Neural cell (in vitro differentiated cells): Measurements from ENCODE around the gene AGBL4.

Experiments
- POLR2AphosphoS5 ChIP-seq: IDR thresholded peaks from 2 replicates; pipeline ENCODE4 v1.6.1; 2012
- TAF1 ChIP-seq: IDR thresholded peaks from 2 replicates; pipeline ENCODE4 v1.6.1; 2012; ENCODE audit warnings: low read depth
- TF ChIP-seq, protein P1 (sequence below): fragments of 450-650 bp; IDR thresholded peaks from 2 replicates; pipeline ENCODE4 v1.5.1; 2014; ENCODE audit warnings: antibody characterized with exemption, mild to moderate bottlenecking, moderate library complexity; ENCODE audit not compliant: poor library complexity, severe bottlenecking
- TF ChIP-seq, protein P2 (sequence below): IDR thresholded peaks from 2 replicates; pipeline ENCODE4 v1.6.1; 2012; ENCODE audit warnings: borderline replicate concordance

DNA sequence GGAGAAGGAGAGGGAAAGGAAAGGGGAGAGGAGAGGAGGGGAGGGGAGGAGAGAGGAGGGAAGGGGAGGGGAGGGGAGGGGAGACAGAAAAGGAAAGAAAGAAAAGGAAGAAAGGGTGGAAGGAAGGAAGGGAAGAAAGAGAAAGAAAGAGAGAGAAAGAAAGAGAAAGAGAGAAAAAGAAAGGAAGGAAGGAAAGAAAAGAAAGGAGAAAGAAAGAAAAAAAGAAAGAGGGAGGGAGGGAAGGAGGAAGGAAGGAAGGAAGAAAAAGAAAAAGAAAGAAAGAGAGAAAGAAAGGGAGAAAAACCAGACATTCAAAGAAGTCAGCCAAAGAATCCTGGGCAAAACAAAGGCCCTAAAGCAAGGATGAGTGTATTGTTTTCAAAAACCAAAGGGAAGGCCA is 1426.1 kb downstream of the AGBL4 start:
- TF ChIP-seq, protein P1, sequence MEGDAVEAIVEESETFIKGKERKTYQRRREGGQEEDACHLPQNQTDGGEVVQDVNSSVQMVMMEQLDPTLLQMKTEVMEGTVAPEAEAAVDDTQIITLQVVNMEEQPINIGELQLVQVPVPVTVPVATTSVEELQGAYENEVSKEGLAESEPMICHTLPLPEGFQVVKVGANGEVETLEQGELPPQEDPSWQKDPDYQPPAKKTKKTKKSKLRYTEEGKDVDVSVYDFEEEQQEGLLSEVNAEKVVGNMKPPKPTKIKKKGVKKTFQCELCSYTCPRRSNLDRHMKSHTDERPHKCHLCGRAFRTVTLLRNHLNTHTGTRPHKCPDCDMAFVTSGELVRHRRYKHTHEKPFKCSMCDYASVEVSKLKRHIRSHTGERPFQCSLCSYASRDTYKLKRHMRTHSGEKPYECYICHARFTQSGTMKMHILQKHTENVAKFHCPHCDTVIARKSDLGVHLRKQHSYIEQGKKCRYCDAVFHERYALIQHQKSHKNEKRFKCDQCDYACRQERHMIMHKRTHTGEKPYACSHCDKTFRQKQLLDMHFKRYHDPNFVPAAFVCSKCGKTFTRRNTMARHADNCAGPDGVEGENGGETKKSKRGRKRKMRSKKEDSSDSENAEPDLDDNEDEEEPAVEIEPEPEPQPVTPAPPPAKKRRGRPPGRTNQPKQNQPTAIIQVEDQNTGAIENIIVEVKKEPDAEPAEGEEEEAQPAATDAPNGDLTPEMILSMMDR = no peak
- TF ChIP-seq TAF1 (no peak), POLR2AphosphoS5 (no peak)
- TF ChIP-seq, protein P2, sequence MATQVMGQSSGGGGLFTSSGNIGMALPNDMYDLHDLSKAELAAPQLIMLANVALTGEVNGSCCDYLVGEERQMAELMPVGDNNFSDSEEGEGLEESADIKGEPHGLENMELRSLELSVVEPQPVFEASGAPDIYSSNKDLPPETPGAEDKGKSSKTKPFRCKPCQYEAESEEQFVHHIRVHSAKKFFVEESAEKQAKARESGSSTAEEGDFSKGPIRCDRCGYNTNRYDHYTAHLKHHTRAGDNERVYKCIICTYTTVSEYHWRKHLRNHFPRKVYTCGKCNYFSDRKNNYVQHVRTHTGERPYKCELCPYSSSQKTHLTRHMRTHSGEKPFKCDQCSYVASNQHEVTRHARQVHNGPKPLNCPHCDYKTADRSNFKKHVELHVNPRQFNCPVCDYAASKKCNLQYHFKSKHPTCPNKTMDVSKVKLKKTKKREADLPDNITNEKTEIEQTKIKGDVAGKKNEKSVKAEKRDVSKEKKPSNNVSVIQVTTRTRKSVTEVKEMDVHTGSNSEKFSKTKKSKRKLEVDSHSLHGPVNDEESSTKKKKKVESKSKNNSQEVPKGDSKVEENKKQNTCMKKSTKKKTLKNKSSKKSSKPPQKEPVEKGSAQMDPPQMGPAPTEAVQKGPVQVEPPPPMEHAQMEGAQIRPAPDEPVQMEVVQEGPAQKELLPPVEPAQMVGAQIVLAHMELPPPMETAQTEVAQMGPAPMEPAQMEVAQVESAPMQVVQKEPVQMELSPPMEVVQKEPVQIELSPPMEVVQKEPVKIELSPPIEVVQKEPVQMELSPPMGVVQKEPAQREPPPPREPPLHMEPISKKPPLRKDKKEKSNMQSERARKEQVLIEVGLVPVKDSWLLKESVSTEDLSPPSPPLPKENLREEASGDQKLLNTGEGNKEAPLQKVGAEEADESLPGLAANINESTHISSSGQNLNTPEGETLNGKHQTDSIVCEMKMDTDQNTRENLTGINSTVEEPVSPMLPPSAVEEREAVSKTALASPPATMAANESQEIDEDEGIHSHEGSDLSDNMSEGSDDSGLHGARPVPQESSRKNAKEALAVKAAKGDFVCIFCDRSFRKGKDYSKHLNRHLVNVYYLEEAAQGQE = no peak
